Stimulated activated CD4-positive, alpha-beta T cell treated with anti-CD3 and anti-CD28 coated beads, Interleukin-2, amount 100 ng/mL, for 4 hours (primary cell): ENCODE measurements around the gene STARD5.

Source experiments
- DNase-seq: peaks from one replicate; pipeline ENCODE4 v3.0.0-alpha.2; 2020; ENCODE audit warnings: low read depth

STARD5 gene

DNA sequence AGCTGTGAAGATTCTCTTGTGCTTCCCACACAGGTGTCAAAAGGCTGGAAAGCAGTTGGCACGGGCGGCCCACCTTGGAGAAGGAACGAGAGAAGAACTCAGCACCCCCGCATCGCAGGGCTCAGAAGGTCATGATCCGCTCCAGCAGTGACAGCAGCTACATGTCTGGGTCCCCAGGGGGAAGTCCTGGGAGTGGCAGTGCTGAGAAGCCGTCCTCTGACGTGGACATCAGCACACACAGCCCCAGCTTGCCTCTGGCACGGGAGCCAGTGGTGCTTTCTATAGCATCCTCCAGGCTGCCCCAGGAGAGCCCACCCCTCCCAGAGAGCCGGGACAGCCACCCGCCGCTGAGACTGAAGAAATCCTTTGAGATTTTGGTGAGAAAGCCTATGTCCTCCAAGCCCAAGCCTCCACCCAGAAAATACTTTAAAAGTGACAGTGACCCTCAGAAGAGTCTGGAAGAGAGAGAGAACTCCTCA is 31.4 kb downstream of the STARD5 start:
- DNase-seq, result no peak

DNA sequence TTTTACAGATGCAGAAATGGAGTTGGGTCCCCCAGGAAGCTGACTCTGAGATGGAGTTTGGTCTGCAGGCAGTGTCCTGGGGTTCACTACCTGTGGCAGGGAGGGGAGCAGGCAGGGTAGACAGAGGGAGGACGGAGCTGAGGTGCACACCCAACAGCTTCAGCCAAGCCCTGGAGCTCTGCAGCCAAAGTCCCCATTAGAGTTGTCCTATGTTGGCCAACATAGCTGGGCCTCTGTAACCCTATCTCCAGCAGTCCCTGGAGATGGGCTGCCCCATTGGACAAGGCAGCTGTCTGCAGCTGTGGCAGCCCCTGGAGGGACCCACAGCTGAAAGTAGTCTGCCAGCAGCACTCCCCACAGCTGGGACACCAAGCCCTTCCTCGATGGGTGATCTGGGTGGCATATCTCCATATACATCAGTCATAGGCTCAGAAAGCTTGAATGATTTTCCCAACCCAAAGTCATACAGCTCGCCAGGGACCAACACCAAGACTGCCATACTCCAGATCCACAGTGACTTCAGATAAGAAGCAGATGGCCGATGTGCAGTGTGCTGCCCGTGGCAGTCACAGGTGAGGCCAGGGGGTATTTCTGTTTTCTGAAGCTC is 31.9 kb downstream of the STARD5 start:
- DNase-seq, result no peak

DNA sequence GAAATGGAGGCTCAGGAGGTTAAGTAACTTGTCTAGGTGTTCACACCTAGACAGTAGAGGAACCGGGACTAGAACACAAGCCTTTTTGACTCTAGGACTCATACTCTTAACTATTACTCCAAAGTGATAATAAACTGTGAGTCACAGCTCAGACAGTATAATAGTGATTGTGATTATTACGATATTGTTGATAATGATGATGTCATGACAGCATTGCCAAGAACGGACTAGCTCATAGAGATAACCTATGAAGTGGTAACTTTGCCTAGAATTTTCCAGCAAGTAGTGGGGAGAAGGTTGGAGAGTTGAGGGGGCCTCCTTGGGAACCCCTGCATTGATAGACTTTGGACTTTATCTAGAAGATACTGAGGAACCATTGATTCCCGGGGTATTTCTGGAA is 34.0 kb downstream of the STARD5 start:
- no peak for DNase-seq

DNA sequence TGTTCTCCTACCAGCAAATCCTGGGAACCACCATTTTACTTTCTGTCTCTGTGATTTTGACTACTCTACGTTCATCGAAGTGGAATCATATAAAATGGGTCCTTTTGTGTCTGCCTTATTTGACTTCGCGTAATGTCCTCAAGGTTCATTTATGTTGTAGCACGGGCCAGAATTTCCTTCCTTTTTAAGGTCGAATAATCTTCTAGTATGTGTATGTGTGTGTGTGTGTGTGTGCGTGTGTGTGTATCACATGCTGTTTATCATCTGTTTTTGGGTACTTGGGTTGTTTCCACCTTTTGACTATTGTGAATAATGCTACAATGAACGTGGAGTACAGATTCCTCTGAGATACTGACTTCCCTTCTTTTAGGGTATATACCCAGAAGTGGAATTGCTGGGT is 35.3 kb downstream of the STARD5 start:
- no peak for DNase-seq

DNA sequence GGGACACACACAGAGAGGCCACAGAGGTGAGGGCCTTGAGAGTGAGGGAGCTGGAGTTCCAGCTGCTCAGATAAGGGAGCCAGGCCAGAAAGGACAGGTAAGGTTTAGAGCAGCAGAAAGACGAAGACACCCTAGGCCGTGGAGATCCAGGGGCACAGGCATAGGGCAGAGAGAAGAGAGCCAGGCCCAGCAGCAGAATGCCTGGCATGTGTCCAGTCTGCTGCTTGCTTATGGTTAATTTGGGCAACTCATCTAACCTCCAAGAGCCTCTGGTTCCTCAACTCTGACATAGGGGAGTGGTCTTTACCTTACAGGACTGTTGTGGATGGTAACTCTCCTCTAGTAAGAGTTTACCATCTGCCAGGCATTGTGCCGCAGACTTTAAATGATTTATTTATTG is 35.9 kb downstream of the STARD5 start:
- DNase-seq, result no peak

DNA sequence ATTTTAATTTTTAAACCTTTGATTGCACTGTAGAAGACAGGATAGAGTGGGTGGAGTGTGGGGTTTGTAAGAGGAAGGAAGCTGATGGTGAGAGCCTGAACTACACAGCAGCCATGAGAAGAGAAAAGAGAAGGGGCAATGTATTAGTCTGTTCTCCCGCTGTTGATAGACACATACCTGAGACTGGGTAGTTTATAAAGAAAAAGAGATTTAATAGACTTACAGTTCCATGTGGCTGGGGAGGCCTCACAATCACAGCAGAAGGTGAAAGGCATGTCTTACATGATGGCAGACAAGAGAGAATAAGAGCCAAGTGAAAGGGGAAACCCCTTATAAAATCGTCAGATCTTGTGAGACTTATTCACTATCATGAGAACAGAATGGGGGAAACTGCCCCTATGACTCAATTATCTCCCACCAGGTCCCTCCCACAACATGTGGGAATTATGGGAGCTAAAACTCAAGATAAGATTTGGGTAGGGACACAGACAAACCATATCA is 37.3 kb downstream of the STARD5 start:
- DNase-seq, result peak; percentile 30

DNA sequence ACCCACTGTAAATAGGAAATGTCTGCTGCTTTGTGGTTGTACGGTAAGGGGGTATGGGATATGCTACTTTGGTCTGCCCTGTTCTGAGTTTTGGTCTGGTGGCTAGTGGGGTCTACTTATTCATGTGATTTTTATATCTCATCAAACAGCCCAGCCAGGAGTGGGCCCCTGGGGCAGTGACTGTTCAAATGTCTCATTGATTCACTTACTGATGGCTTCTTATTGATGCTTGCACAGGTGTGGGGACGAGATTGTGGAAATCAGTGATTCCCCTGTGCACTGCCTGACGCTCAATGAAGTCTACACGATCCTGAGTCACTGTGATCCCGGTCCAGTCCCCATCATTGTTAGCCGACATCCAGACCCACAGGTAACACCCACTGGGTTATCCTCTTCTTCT is 38.5 kb downstream of the STARD5 start:
- DNase-seq, result no peak

DNA sequence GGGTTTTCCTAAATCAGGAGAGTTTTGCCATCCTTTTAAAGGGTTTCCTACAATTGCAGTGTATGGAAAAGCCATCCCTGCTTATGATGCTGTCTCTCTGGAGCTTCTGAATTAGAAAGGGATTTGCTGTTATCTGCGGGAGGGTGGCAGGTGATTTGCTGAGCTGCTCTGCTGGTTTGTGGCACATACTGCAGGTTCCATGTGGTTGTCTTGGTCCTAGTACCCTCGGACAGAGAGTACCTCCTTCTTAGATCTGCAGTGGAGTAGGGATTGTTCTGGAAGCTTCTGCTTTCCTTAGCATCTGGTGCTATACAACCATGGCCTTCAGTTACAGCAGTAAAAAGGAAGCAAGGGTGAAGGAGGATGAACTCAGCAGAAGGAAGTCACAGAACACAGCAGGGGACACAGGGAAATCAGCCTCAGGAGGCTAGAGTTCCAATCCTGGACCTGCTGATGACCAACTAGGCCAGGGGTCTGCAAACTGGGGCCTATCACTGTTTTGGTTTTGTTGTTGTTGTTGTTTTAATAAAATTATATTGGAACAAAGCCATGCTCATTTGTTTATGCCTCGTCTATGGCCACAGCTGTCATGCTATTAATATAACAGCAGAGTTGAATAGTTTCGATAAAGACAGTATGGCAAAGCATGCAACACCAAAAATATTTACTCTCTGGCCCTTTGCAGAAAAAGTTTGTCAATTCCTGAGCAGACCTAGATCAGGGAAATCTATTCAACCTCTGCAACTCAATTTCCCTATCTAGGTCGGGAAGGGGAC is 39.5 kb downstream of the STARD5 start:
- no peak for DNase-seq

DNA sequence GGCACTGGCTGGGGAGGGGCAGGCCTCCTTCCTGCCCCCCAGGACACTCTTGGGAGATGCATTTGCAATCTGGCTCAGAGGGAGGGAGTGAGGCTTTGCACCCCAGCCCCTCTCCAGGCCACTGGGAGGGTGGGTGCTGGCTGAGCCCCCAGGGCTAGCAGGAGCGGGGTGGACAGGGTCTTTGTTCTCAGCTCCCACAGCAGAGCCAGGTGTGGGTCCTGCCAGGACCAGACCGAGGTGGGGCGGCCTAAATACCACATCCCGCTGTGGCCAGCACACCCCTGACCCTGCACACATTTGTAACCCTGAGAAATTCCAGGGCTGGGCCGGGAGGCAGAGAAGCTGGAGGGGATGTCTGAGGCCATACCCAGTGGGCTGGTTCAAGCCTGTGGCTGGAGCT is 41.0 kb downstream of the STARD5 start:
- no peak for DNase-seq

DNA sequence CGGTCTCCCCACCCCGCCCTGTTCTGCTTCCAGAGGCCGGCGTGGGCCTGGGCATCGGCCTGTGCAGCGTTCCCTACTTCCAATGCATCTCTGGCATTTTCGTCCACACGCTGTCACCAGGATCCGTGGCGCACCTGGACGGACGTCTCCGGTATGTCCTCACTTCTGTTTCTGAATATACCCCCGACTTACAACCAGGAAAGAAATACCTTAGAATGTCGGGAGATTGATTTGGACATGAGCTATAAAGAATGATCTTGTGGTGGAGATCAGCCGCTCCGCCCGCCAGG is 41.4 kb downstream of the STARD5 start:
- no peak for DNase-seq

DNA sequence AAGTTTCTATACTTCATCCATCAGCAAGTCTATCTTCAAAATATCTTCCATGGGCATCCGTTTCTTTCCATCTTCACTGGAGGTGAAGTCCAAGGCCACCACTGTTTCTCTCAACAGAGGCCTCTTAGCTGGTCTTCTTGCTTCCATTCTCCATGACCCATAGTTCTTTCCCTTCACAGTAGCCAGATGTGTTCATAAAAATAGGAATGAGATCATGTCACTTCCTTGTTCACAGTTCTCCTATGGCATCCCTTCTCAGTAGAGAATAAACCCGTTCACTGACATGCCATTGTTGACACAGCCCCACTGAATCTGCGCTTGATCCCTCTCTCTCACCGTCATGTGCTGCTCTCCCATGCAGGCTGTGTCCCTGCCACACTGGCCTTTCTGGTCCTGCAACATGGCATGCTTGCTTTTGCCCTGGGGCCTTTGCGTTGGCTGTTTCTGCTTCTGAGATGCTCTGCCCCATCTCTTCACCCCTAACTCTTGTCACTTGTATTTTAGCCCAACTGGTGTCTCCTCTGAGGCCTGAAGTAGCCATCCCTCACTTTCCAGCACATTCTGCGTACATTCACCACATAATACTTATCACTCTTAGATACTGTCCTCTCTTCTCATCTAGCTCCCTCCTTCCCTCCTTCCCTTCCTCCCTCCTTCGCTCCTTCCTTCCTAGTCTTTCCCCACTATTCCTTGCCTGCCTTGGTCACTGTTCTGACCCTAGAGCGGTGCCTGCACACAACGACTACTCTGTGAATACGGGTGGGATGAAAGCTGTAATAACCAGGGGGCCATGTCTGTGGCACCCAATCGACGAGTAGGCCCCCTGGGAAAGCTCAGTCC is 42.0 kb downstream of the STARD5 start:
- DNase-seq, result no peak

DNA sequence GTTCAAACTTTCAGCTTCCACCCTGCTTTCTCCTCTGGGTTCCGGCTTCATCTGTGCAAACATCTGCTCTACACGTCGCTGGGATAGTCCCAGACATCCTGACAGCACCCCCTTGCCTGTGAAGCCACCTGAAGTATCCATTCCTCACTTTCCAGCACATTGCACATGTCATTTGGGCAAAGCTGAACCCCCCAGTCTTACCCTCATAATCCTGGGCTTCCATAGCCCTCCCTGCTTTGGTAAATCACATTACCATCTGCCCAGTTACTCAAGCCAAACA is 42.5 kb downstream of the STARD5 start:
- no peak for DNase-seq

DNA sequence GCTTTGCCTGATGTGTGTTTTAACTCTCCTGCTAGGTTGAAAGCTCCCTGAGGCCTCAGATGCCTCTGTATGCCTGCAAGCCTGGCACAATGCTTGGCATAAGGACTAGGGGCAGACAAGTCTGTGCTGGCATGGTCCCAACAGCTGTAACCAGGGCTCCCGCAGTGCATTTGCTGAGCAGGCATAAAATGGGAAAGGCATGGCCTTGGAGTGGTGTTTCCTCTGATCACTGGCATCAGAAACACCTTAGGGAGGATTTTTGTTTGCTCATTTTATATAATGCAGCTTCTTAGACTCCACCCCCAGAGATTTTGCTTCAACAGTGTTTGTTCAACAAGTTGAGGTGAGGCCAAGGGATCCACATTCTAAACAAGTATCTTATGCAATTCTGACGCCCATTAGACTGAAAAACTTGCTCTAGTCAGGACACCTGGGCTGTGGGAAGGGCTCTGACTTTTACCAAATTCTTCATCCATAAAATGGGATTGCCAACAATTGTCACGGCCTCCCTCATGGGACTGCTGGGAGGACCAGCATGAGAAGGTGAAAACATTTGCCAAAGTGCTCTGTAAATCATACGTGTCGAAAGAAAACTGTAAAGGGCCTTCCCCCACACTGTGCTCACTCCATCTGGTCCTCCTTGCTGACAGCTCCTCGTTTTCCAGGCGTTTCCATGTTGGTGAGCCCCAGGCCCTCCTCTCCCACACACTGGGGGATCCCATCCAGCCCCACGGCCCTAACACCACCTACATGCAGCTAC is 43.1 kb downstream of the STARD5 start:
- no peak for DNase-seq

DNA sequence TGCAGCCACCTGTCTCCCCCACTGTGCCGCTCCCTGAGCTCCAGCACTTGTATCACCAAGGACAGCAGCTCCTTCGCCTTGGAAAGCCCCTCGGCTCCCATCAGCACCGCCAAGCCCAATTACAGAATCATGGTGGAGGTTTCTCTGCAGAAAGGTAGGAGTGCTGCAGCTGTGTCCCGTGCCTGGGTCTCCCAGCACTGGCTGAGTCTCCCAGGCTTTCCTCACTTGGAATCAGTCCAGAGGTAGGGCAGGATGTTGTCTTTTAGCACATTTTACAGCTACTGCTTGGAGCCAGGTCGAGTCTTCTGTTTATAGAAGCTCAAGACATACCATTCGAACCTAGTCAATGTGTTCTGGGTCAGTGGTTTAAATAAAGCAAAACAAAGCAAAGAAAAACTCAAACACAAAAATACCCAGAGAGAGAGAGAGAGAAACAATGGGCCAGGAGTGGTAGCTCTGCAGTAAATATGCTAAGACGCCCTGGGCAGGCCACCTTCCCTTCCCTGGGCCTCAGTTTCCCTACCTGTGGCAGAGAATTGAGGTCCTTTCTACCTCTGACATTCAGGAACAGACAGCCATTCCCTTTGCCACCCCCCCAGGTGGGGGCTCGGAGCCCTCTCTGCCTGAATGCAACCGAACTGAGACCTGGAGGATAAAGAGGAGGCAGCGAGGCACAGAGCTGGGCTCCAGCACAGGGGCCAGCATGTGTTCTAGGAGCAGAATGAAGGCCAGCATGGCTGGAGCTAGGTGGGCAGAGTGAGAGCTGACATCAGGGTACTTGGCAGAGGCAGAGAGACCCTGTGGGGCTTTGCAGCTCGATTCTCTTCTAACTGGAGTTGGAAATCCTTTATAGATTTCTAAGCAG is 44.1 kb downstream of the STARD5 start:
- DNase-seq, result no peak

DNA sequence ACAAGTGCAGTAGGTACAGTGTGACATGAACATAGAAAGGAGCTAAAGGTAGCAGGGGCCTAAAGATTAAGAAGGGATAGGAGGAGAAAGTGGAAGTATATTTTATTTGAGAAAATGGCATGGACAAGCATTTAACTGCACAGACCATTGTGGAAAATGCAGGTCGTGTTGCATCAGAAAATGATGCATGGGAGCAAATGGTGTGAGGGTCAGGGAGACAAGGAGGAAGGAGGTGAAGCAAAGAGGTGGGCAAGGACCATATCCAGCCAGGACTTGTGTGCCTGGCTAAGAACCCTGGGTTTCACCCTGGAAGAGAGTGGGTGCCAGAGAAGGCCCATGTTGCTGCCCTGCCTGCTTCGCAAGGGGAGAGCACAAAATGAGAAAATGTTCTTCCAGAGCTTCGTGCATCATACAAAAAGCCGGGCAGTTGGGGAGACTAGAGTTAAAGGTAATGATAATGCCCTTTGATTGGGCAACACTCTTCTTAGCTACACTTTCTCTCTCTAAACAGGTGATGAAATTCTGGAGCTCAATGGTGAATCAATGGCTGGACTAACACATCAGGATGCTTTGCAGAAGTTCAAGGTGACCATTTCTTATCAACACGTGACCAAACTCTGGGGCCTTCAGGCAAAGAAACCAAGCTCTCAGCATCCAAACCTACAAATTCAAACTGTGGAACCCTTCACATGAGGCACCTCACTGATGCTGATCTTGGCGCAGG is 45.5 kb downstream of the STARD5 start:
- no peak for DNase-seq

DNA sequence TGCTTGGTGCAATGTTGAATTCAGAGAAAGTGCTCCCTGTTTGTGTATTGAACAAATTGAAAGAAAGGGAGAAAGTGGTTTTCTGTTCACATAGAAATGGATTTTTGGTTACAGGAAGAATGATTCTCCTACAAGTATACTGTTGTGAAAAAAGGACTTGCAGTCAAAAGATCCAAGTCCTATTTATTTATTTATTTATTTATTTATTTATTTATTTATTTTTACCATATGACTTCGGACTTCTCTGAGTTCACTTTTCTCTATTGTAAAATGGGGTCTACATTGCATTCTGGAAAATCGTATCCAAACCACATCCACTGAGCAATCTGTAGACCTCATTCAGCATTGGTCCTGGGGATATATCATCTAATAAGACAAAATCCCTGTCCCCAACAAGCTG is 46.1 kb downstream of the STARD5 start:
- no peak for DNase-seq

DNA sequence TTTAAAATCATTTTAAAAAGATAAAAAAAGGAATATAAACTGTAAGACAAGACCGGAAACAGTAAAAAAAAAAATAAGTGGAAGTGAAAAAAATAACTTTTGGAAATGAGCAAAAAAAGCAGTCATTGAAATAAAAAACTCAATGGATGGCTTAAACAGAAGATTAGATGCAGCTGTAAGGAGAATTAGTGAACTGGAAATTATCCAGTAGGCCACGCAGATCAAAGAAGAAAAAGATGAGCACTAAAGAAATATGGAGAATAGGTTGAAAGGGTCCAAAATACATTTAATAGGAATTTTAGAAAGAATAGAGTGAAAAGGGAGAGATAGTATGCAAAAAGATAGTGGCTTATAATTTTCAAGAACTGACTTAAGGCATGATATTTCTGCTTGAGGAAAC is 47.0 kb downstream of the STARD5 start:
- no peak for DNase-seq

DNA sequence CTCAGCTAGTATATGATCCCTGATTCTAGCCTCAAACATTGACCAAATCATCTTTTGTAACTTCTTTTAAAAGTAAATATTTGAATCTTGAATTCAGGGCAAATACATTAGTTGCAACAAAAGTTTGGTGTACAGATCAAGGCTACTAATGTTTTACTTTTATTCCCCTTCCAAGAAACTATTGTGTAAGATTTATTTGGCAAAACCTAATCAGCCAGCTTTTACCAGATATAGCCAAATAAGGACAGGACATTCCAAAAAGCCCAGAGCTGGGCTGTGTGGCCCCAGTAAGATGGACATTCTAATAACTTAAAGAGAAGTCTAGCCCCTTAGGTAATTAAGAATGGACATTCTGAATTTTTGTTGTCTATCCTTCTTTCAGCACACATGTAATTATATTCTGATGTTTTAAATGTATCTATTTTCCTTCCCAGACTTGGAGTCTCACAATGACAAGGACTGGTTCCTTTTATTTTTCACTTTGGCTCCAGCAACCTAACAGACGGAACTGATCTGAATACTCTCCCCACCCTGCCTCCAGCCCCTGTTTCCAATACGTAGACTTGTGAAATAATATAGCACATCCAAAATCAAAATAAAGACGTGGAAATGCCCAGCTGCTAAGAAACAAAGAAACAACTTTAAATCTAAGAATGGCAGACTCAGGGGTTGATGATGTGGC is 48.1 kb downstream of the STARD5 start:
- no peak for DNase-seq

DNA sequence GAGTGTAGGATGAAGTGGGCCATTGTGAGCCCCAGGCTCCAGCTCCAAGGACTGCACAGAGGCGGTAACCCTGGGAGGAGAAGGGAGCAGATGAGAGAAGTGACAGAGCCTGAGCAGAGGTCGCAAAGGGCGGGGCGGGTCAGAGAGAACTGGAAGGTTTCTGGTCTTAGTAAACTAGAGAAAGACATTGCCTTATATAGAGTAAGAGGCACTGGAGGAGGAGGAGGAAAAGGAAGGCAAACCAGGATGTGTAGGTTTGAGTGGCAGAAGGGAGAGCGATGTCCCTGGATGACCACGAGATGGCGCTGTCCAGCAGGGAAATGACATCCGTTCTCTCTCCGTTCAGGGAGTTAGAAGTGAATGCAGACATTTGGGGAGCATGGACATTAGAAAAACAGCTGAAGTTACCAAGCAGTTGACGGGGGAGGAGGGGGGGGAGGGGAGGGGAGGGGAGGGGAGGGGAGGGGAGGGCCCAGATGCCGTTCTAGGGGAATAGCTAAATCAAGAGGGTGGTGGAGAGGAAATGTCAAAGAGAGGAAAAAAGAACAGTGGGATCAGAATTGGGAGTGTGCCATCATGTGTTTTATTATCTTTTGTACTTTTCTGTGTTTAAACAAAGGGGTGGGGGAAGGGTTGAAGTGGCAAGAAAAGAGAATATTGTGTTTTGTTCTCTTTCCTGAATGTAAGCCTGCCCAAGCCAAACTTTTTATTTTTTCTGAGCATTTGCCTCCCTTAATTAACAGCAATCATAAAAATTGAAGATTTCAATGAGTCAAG is 48.8 kb downstream of the STARD5 start:
- peak; percentile 77 for DNase-seq
